ENCODE measurements around the gene ANAPC16.

- TF ChIP-seq, protein P1, sequence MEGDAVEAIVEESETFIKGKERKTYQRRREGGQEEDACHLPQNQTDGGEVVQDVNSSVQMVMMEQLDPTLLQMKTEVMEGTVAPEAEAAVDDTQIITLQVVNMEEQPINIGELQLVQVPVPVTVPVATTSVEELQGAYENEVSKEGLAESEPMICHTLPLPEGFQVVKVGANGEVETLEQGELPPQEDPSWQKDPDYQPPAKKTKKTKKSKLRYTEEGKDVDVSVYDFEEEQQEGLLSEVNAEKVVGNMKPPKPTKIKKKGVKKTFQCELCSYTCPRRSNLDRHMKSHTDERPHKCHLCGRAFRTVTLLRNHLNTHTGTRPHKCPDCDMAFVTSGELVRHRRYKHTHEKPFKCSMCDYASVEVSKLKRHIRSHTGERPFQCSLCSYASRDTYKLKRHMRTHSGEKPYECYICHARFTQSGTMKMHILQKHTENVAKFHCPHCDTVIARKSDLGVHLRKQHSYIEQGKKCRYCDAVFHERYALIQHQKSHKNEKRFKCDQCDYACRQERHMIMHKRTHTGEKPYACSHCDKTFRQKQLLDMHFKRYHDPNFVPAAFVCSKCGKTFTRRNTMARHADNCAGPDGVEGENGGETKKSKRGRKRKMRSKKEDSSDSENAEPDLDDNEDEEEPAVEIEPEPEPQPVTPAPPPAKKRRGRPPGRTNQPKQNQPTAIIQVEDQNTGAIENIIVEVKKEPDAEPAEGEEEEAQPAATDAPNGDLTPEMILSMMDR (IDR thresholded peaks at IDR 0.05; ENCODE audit: low read depth, low read length): no peak
- TF ChIP-seq EZH2phosphoT487 (IDR thresholded peaks at IDR 0.05; ENCODE audit: low read depth): no peak
These were observed 46.1 kb downstream of the ANAPC16 start for GRCh38 chr10:72261784-72262404.

Data from OCI-LY3 (cell line).